Stromal cell of bone marrow (primary cell): ENCODE results near the gene GNAI1.
"Not testable (repeated sequence)": the region's sequence is repeated elsewhere in the genome, so short reads cannot be mapped to it uniquely, and the experiment has no call there.

Source experiments
- DNase-seq: peaks from one replicate; pipeline ENCODE4 v3.0.0-alpha.2; 2012; ENCODE audit warnings: low read depth

Gene GNAI1

GRCh38 chr7:80133361-80134114 is 1.1 kb upstream of the GNAI1 start:
- DNase-seq = no peak

- DNase-seq = no peak
Observed at GRCh38 chr7:80134115-80134535, 506 bp upstream of the GNAI1 start.

GRCh38 chr7:80135309-80136104 is 876 bp downstream of the GNAI1 start:
- DNase-seq = no peak

- DNase-seq = peak; percentile 35
Observed at GRCh38 chr7:80136261-80137055, 1.8 kb downstream of the GNAI1 start.

- no peak for DNase-seq
Observed at GRCh38 chr7:80137410-80137809, 2.8 kb downstream of the GNAI1 start.

GRCh38 chr7:80139236-80139635 is 4.6 kb downstream of the GNAI1 start:
- no peak for DNase-seq

- no peak for DNase-seq
Observed at GRCh38 chr7:80140388-80140787, 5.8 kb downstream of the GNAI1 start.

GRCh38 chr7:80141376-80141775 is 6.7 kb downstream of the GNAI1 start:
- no peak for DNase-seq

- no peak for DNase-seq
Observed at GRCh38 chr7:80142853-80143580, 8.4 kb downstream of the GNAI1 start.

GRCh38 chr7:80145780-80146422 is 11.3 kb downstream of the GNAI1 start:
- DNase-seq = peak; percentile 57

GRCh38 chr7:80146545-80147182 is 12.0 kb downstream of the GNAI1 start:
- DNase-seq = no peak

- DNase-seq = peak; percentile 44
Observed at GRCh38 chr7:80147543-80148391, 13.1 kb downstream of the GNAI1 start.

GRCh38 chr7:80150611-80151273 is 16.1 kb downstream of the GNAI1 start:
- no peak for DNase-seq

- DNase-seq = peak; percentile 58
Observed at GRCh38 chr7:80151274-80151665, 16.6 kb downstream of the GNAI1 start.

- DNase-seq = no peak
Observed at GRCh38 chr7:80153446-80153845, 18.8 kb downstream of the GNAI1 start.

GRCh38 chr7:80154656-80155333 is 20.2 kb downstream of the GNAI1 start:
- peak; percentile 36 for DNase-seq

GRCh38 chr7:80155374-80155773 is 20.7 kb downstream of the GNAI1 start:
- no peak for DNase-seq

GRCh38 chr7:80157770-80158169 is 23.1 kb downstream of the GNAI1 start:
- not testable (repeated sequence) for DNase-seq

- no peak for DNase-seq
Observed at GRCh38 chr7:80159802-80160201, 25.2 kb downstream of the GNAI1 start.
